Posterior vena cava (tissue), 2 donors: ENCODE results near the gene SCARF1. TPM values are rescaled to one million over a fixed set of nuclear protein-coding genes. Genes with fewer than 3 reads are reported as not detected.

Source experiments
- DNase-seq: peaks from one replicate; pipeline ENCODE4 v3.0.0-alpha.2; 2020; ENCODE audit warnings: low spot score
- intact Hi-C, 2 donors: fragments of 100-400 bp; cut with DNase I; formaldehyde crosslinking; loops; one replicate each; pipeline versions ENCODE4 v1.14.1 to v1.14.2; 2022 to 2023
- total RNA-seq, 2 donors: library from RNA; stranded (reverse); fragmentation: NEBNext Ultra II Directional; extraction: Animal tissue kit (Norgen Biotek cat#: 25700); gene quantifications; one replicate each; pipeline ENCODE4 v1.2.1, GENCODE V29; 2021
- donor health status: DM: yes; HTN: yes; CAD: no.
- donor health status: DM: yes; HTN: yes; CAD: no.

Gene SCARF1
- total RNA-seq, 2 donors from 2014 or later = 13.0 to 13.9 TPM

DNA sequence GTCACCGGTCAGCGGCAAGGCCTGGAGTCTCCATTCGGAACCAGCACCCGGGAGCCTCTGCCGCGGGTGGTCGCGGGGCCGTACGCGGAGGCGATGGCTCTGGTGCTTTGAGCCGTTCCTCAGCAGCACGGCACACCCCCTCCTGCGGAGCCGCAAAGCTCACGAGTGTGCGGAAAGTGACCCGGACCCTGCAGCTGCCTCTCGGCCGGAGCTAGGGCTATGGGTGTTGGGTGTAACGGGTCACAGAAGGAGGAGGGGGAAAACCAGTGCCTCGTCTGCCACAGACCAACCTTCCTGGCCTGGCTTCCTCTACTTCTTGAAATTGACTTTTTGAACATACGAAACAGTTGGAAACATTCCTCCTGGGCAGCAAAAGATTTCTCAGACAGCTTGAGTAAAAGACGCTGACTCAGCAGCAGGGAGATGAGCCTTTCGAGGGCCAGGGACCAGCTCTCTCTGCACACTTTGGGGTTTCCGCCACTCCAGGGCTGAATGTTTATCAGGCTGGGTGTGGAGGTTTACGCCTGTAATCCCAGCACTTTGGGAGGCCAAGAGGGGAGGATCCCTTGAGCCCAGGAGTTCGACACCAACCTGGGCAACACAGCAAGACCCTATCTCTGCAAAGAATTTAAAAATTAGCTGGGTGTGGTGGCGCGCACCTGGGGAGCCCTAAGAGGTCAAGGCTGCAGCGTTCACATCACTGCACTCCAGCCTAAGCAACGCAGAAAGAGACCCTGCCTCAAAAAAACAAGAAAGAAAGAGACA lies 56.5 kb downstream of the SCARF1 start:
- no peak for DNase-seq
- intact Hi-C loops = no loop called here

DNA sequence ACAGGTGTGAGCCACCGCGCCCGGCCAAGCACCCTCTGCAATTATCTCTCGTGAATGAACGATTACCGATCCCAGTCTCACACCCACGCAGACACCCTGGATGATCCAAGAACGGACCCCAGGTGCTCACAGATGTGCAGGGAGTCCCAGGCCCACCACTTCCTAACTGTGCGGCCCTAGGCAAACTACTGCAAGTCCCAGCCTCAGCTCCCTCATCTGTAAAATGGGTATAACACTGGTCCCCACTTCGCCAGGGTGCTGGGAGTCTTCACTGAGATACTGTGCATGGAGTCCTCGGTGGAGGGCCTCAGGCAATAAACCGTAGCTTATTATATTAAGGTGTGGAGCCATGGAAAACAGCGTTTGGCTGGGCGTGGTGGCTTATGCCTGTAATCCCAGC lies 61.4 kb downstream of the SCARF1 start:
- intact Hi-C loops = no loop called here
- DNase-seq = no peak

Other genes with a start within 250 kb of the SCARF1 start
- 100 to 1,000 TPM; 274 to 306 TPM for gene YWHAE, start 245.5 kb downstream of the SCARF1 start, total RNA-seq
- gene CRK, start 189.5 kb downstream of the SCARF1 start, total RNA-seq = 10 to 100 TPM; 56.6 to 58.0 TPM
- gene MYO1C, start 153.0 kb downstream of the SCARF1 start, total RNA-seq = 100 to 1,000 TPM; 270 to 381 TPM
- 10 to 100 TPM; 23.5 to 25.2 TPM for gene INPP5K, start 129.1 kb downstream of the SCARF1 start, total RNA-seq
- 10 to 100 TPM; 68.4 to 90.3 TPM for gene PITPNA, start 82.9 kb downstream of the SCARF1 start, total RNA-seq
- 10 to 100 TPM in 1 of 2 donors, 1 to 10 TPM in 1; 9.5 to 16.9 TPM for gene SLC43A2, start 16.9 kb downstream of the SCARF1 start, total RNA-seq
- gene RILP, start 4.1 kb upstream of the SCARF1 start, total RNA-seq = 10 to 100 TPM; 10.3 to 13.0 TPM
- 100 to 1,000 TPM; 173 to 190 TPM for gene PRPF8, start 39.1 kb upstream of the SCARF1 start, total RNA-seq
- gene TLCD2, start 64.6 kb upstream of the SCARF1 start, total RNA-seq = 1 to 10 TPM; 7.6 to 8.2 TPM
- gene WDR81, start 79.0 kb upstream of the SCARF1 start, total RNA-seq = 10 to 100 TPM; 26.3 to 30.8 TPM
- gene SERPINF2, start 97.1 kb upstream of the SCARF1 start, total RNA-seq = 10 to 100 TPM; 40.7 to 41.7 TPM
- 1,000 to 10,000 TPM in 1 of 2 donors, 100 to 1,000 TPM in 1; 710 to 1,223 TPM for gene SERPINF1, start 116.3 kb upstream of the SCARF1 start, total RNA-seq
- 10 to 100 TPM; 16.8 to 19.7 TPM for gene SMYD4, start 184.2 kb upstream of the SCARF1 start, total RNA-seq
- 10 to 100 TPM; 77.3 to 86.2 TPM for gene RPA1, start 184.3 kb upstream of the SCARF1 start, total RNA-seq